Measurements from ENCODE around the gene POU6F2. TPM values are rescaled to one million over a fixed set of nuclear protein-coding genes. Genes with fewer than 3 reads are reported as not detected.

POU6F2 gene
- total RNA-seq, 1 donor from 2014 or later = 0.16 TPM

DNA sequence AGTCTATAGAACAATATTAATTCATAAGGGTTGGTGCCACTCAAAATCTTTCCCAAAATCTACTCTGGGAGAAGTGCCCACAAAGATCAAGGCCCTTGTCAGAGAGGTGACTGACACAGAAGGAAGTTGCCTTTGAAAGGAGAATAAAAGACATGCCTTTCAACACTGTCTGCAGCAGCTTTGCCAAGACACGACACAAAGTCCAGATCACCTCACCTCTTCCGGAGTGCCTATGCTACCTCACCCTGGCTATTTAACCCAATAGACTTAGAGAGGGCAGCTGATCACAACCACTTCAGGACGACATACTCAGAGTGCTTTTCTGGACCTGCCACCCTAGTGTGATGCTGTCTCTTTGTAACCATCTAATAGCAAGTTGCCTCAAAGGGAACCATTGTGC is 539.5 kb downstream of the POU6F2 start:
- Mint-ChIP-seq H3K4me3 (no peak overlapping the region), H3K4me1 (no peaks in the 10 kb centered on the region), H3K27ac (no peak overlapping the region), H3K9me3 (no peaks in the 10 kb centered on the region), H3K36me3 (ENCODE audit: low read depth) (no peaks in the 10 kb centered on the region), H3K27me3 (peaks cover 13% of the 10 kb centered on the region)
- intact Hi-C loops (cut with micrococcal nuclease) = loop anchor here (10.0 kb wide), 1 partner anchor 1122 kb away; no protein-coding TSS in a partner anchor
- DNase-seq = no peak

Other genes starting within 250 kb of the POU6F2 start
- gene VPS41, start 68.7 kb upstream of the POU6F2 start, total RNA-seq = 57.9 and 58.4 TPM in 2 replicates